Neural progenitor cell (in vitro differentiated cells): ENCODE data around the gene FRYL. TPM values are rescaled to one million over a fixed set of nuclear protein-coding genes. Genes with fewer than 3 reads are reported as not detected.
"Not testable (repeated sequence)": the region's sequence is repeated elsewhere in the genome, so short reads cannot be mapped to it uniquely, and the experiment has no call there.

Experiments used
- DNase-seq: peaks from one replicate; pipeline ENCODE4 v3.0.0-alpha.2; 2016; ENCODE audit warnings: low spot score
- H2AFZ ChIP-seq: fragments of 200-600 bp; sonication (generic); replicated peaks from 2 replicates; pipeline ENCODE4 v1.6.1; 2016; ENCODE audit warnings: antibody characterized with exemption
- H3F3A ChIP-seq: fragments of 200-600 bp; sonication (generic); 2 replicates; pipeline ENCODE4 v1.6.1; 2016; ENCODE audit warnings: antibody characterized with exemption, low read depth
- H3K27ac ChIP-seq: fragments of 200-600 bp; sonication (generic); 2 replicates; pipeline ENCODE4 v1.5.1; 2016; ENCODE audit warnings: mild to moderate bottlenecking
- H3K27me3 ChIP-seq: fragments of 200-600 bp; sonication (generic); 2 replicates; pipeline ENCODE4 v1.6.1; 2016; ENCODE audit warnings: mild to moderate bottlenecking, moderate library complexity
- H3K36me3 ChIP-seq: fragments of 200-600 bp; sonication (generic); 2 replicates; pipeline ENCODE4 v1.5.1; 2016
- H3K4me1 ChIP-seq: fragments of 200-600 bp; sonication (generic); 2 replicates; pipeline ENCODE4 v1.6.1; 2016; ENCODE audit warnings: mixed run types
- H3K4me2 ChIP-seq: fragments of 200-600 bp; sonication (generic); 2 replicates; pipeline ENCODE4 v1.6.1; 2016
- H3K4me3 ChIP-seq: fragments of 200-600 bp; sonication (generic); 2 replicates; pipeline ENCODE4 v1.5.1; 2016
- H3K79me2 ChIP-seq: fragments of 200-600 bp; sonication (generic); 2 replicates; pipeline ENCODE4 v1.6.1; 2016; ENCODE audit warnings: low read depth
- H3K9ac ChIP-seq: fragments of 200-600 bp; sonication (generic); 2 replicates; pipeline ENCODE4 v1.6.1; 2016
- H3K9me3 ChIP-seq: fragments of 200-600 bp; sonication (generic); 2 replicates; pipeline ENCODE4 v1.5.1; 2016; ENCODE audit warnings: low read depth
- H4K20me1 ChIP-seq: fragments of 200-600 bp; sonication (generic); 2 replicates; pipeline ENCODE4 v1.6.1; 2016; ENCODE audit warnings: low read depth
- H3K27ac Mint-ChIP-seq: 3 replicates; pipeline ENCODE4 v1.8.0; 2021; ENCODE audit warnings: mixed read lengths
- H3K27me3 Mint-ChIP-seq: 2 replicates; pipeline ENCODE4 v1.8.0; 2022; ENCODE audit warnings: low read depth, mild to moderate bottlenecking, inconsistent platforms, moderate library complexity, mixed read lengths; ENCODE audit not compliant: insufficient read depth
- H3K36me3 Mint-ChIP-seq: 3 replicates; pipeline ENCODE4 v1.8.0; 2021; ENCODE audit warnings: mixed read lengths
- H3K4me1 Mint-ChIP-seq: 3 replicates; pipeline ENCODE4 v1.8.0; 2021; ENCODE audit warnings: mixed read lengths
- H3K4me3 Mint-ChIP-seq: 3 replicates; pipeline ENCODE4 v1.8.0; 2021; ENCODE audit warnings: mild to moderate bottlenecking, moderate library complexity, mixed read lengths
- H3K9me3 Mint-ChIP-seq: 3 replicates; pipeline ENCODE4 v1.8.0; 2020; ENCODE audit warnings: mixed read lengths
- CTCF ChIP-seq: fragments of 200-600 bp; sonication (generic); IDR thresholded peaks from 2 replicates; pipeline ENCODE4 v1.5.1; 2017; ENCODE audit warnings: antibody characterized with exemption, mild to moderate bottlenecking
- EZH2 ChIP-seq: fragments of 200-600 bp; sonication (generic); IDR thresholded peaks from 2 replicates; pipeline ENCODE4 v1.6.1; 2017; ENCODE audit warnings: antibody characterized with exemption, mild to moderate bottlenecking, moderate library complexity
- EZH2phosphoT487 ChIP-seq: fragments of 200-600 bp; sonication (generic); IDR thresholded peaks from 2 replicates; pipeline ENCODE4 v1.6.1; 2017; ENCODE audit warnings: antibody characterized with exemption
- total RNA-seq: library from RNA; depleted of rRNA; stranded (reverse); fragments of >200 nt; gene quantifications from 2 replicates; pipeline ENCODE4 v1.2.3, GENCODE V29; 2015; ENCODE audit warnings: low replicate concordance

FRYL gene
- total RNA-seq = 62.8 and 70.5 TPM in 2 replicates

- peak within 1 kb of the TSS; percentile 83 for H2AFZ ChIP-seq
- peaks cover 44% of the 10 kb centered on the region for H3K4me1 Mint-ChIP-seq
- peaks cover 43% of the 10 kb centered on the region for H3K79me2 ChIP-seq
- peak within 1 kb of the TSS; percentile 98 for H3K27ac ChIP-seq
- peaks cover 43% of the 10 kb centered on the region for H3F3A ChIP-seq
- H3K9ac ChIP-seq = peak within 1 kb of the TSS; percentile 92
- H3K4me3 Mint-ChIP-seq = peak within 1 kb of the TSS; percentile 96
- H3K4me3 ChIP-seq = peak within 1 kb of the TSS; percentile 99
- peaks cover 3% of the 10 kb centered on the region for H3K36me3 Mint-ChIP-seq
- TF ChIP-seq EZH2phosphoT487 (no peak), CTCF (no peak), EZH2 (no peak)
- no peaks in the 10 kb centered on the region for H3K36me3 ChIP-seq
- H3K9me3 ChIP-seq = no peaks in the 10 kb centered on the region
- H3K27me3 ChIP-seq = no peaks in the 10 kb centered on the region
- H3K4me1 ChIP-seq = peaks cover 36% of the 10 kb centered on the region
- peak; percentile 100 for DNase-seq
- H3K9me3 Mint-ChIP-seq = no peaks in the 10 kb centered on the region
- H3K27me3 Mint-ChIP-seq = peaks cover 7% of the 10 kb centered on the region
- peak within 1 kb of the TSS; percentile 94 for H3K4me2 ChIP-seq
- peaks cover 39% of the 10 kb centered on the region for H4K20me1 ChIP-seq
- H3K27ac Mint-ChIP-seq = peak within 1 kb of the TSS; percentile 97
Measured at GRCh38 chr4:48779998-48780864, at the start of gene FRYL. TSS of gene FRYL (minus strand) at chr4:48780279. CDS start at chr4:48634410, 145,869 bp downstream.

GRCh38 chr4:48827622-48828021, 47.5 kb upstream of the FRYL start:
- H3K27me3 ChIP-seq = no peaks in the 10 kb centered on the region
- peaks cover 11% of the 10 kb centered on the region for H3F3A ChIP-seq
- Mint-ChIP-seq H3K27ac (no peak overlapping the region), H3K4me3 (no peak overlapping the region), H3K9me3 (peaks cover 4% of the 10 kb centered on the region), H3K36me3 (peaks cover 2% of the 10 kb centered on the region), H3K27me3 (peaks cover 11% of the 10 kb centered on the region), H3K4me1 (peaks cover 4% of the 10 kb centered on the region)
- no peaks in the 10 kb centered on the region for H3K36me3 ChIP-seq
- no peak overlapping the region for H3K4me2 ChIP-seq
- H2AFZ ChIP-seq = no peak overlapping the region
- H3K4me1 ChIP-seq = peaks cover 7% of the 10 kb centered on the region
- TF ChIP-seq CTCF (no peak), EZH2 (no peak), EZH2phosphoT487 (no peak)
- no peak for DNase-seq
- H3K27ac ChIP-seq = no peak overlapping the region
- no peaks in the 10 kb centered on the region for H3K9me3 ChIP-seq
- no peak overlapping the region for H3K4me3 ChIP-seq
- H3K79me2 ChIP-seq = peaks cover 17% of the 10 kb centered on the region
- peaks cover 5% of the 10 kb centered on the region for H4K20me1 ChIP-seq
- no peak overlapping the region for H3K9ac ChIP-seq

GRCh38 chr4:48821431-48821830, 41.4 kb upstream of the FRYL start:
- not testable (repeated sequence) for H3K9ac ChIP-seq, H3K36me3 ChIP-seq, H3K4me3 ChIP-seq, H3K4me2 ChIP-seq, DNase-seq, H3K9me3 ChIP-seq, H3K36me3 Mint-ChIP-seq, H3K4me1 Mint-ChIP-seq, H3F3A ChIP-seq, H3K27me3 ChIP-seq, H3K4me3 Mint-ChIP-seq, H3K79me2 ChIP-seq, H3K27ac ChIP-seq, H4K20me1 ChIP-seq, H3K27ac Mint-ChIP-seq, H2AFZ ChIP-seq
- peaks cover 16% of the 10 kb centered on the region for H3K9me3 Mint-ChIP-seq
- H3K4me1 ChIP-seq = peaks cover 14% of the 10 kb centered on the region
- H3K27me3 Mint-ChIP-seq = peaks cover 15% of the 10 kb centered on the region

GRCh38 chr4:48816971-48817370, 36.9 kb upstream of the FRYL start:
- no peak overlapping the region for H3K4me3 ChIP-seq
- no peak for DNase-seq
- no peaks in the 10 kb centered on the region for H3K27me3 ChIP-seq
- H3K4me1 ChIP-seq = peaks cover 14% of the 10 kb centered on the region
- no peaks in the 10 kb centered on the region for H3K36me3 ChIP-seq
- peak overlapping the region; percentile 79 for H2AFZ ChIP-seq
- no peak overlapping the region for H3K27ac Mint-ChIP-seq
- H3K27ac ChIP-seq = no peak overlapping the region
- H3K27me3 Mint-ChIP-seq = peaks cover 6% of the 10 kb centered on the region
- H3F3A ChIP-seq = no peaks in the 10 kb centered on the region
- peaks cover 11% of the 10 kb centered on the region for H3K9me3 Mint-ChIP-seq
- no peak overlapping the region for H3K9ac ChIP-seq
- no peaks in the 10 kb centered on the region for H3K79me2 ChIP-seq
- H3K9me3 ChIP-seq = no peaks in the 10 kb centered on the region
- H3K4me3 Mint-ChIP-seq = no peak overlapping the region
- H3K4me1 Mint-ChIP-seq = peaks cover 23% of the 10 kb centered on the region
- no peaks in the 10 kb centered on the region for H3K36me3 Mint-ChIP-seq
- H3K4me2 ChIP-seq = no peak overlapping the region
- no peak for TF ChIP-seq EZH2phosphoT487
- H4K20me1 ChIP-seq = no peaks in the 10 kb centered on the region

- H2AFZ ChIP-seq, H3K36me3 Mint-ChIP-seq, H3K4me2 ChIP-seq, H3K4me3 ChIP-seq, H3K27me3 ChIP-seq, H3F3A ChIP-seq, DNase-seq, H3K36me3 ChIP-seq, H4K20me1 ChIP-seq, H3K9me3 Mint-ChIP-seq, H3K79me2 ChIP-seq, H3K27ac ChIP-seq, H3K27ac Mint-ChIP-seq, H3K9ac ChIP-seq, H3K27me3 Mint-ChIP-seq, H3K4me3 Mint-ChIP-seq, H3K9me3 ChIP-seq: not testable (repeated sequence)
- peaks cover 23% of the 10 kb centered on the region for H3K4me1 Mint-ChIP-seq
- peaks cover 14% of the 10 kb centered on the region for H3K4me1 ChIP-seq
Measured at GRCh38 chr4:48816297-48816696, 36.2 kb upstream of the FRYL start.
